Lower leg skin (tissue), 4 donors: ENCODE results near the gene JMJD7. TPM values are rescaled to one million over a fixed set of nuclear protein-coding genes. Genes with fewer than 3 reads are reported as not detected.

Source experiments
- DNase-seq, 2 donors: peaks; one replicate each; pipeline ENCODE4 v3.0.0-alpha.2; 2019; ENCODE audit warnings: low spot score in 2 of 2
- H3K4me3 ChIP-seq: fragments of 200-600 bp; sonication (generic); 2 replicates; pipeline ENCODE4 v1.5.1; 2017; ENCODE audit warnings: mild to moderate bottlenecking, low read depth; ENCODE audit not compliant: poor library complexity, severe bottlenecking
- POLR2A ChIP-seq, 2 donors: fragments of 450-650 bp; IDR thresholded peaks; one replicate each; pipeline ENCODE4 v1.6.1; 2016 to 2017; ENCODE audit warnings: antibody characterized with exemption in 2 of 2, mild to moderate bottlenecking in 1 of 2, moderate library complexity in 1 of 2
- WGBS, 2 donors: methylation state at CpG; one replicate each; pipeline ENCODE4 v1.1.5; 2018; 5-methylcytosine and 5-hydroxymethylcytosine counted together
- intact Hi-C: fragments of 100-400 bp; cut with DNase I; formaldehyde crosslinking; loops from one replicate; pipeline ENCODE4 v1.15.0; 2023; ENCODE audit warnings: low total_unique reads
- total RNA-seq, 4 donors: library from RNA; depleted of rRNA; stranded (reverse); fragments of >200 nt; gene quantifications; one replicate each; pipeline ENCODE4 v1.1.0, GENCODE V29; 2016
- TF ChIP-seq, protein P1 (sequence below), 3 donors: fragments of 450-650 bp; IDR thresholded peaks; one replicate each; pipeline ENCODE4 v1.5.1; 2016; ENCODE audit warnings: antibody characterized with exemption in 3 of 3, mild to moderate bottlenecking in 3 of 3, moderate library complexity in 2 of 3

Gene JMJD7
- total RNA-seq, 4 donors from 2014 or later: 40.7 to 61.6 (median 47.1) TPM

- no peak overlapping the region for H3K4me3 ChIP-seq
- no peak for TF ChIP-seq POLR2A (IDR thresholded peaks at IDR 0.05)
- TF ChIP-seq, protein P1, sequence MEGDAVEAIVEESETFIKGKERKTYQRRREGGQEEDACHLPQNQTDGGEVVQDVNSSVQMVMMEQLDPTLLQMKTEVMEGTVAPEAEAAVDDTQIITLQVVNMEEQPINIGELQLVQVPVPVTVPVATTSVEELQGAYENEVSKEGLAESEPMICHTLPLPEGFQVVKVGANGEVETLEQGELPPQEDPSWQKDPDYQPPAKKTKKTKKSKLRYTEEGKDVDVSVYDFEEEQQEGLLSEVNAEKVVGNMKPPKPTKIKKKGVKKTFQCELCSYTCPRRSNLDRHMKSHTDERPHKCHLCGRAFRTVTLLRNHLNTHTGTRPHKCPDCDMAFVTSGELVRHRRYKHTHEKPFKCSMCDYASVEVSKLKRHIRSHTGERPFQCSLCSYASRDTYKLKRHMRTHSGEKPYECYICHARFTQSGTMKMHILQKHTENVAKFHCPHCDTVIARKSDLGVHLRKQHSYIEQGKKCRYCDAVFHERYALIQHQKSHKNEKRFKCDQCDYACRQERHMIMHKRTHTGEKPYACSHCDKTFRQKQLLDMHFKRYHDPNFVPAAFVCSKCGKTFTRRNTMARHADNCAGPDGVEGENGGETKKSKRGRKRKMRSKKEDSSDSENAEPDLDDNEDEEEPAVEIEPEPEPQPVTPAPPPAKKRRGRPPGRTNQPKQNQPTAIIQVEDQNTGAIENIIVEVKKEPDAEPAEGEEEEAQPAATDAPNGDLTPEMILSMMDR (IDR thresholded peaks at IDR 0.05): no peak
- WGBS, 2 donors: 80 to 90% methylated on average over 7 to 10 of the region's 10 CpGs
- no peak for DNase-seq
- intact Hi-C loops: no loop called here
These were observed 52.4 kb downstream of the JMJD7 start for GRCh38 chr15:41880156-41880877.

GRCh38 chr15:41881086-41881485, 53.2 kb downstream of the JMJD7 start:
- DNase-seq: no peak
- TF ChIP-seq POLR2A (IDR thresholded peaks at IDR 0.05): no peak
- TF ChIP-seq, protein P1 (IDR thresholded peaks at IDR 0.05): no peak
- no peak overlapping the region for H3K4me3 ChIP-seq
- intact Hi-C loops: no loop called here
- 81 to 89% methylated on average over 8 of the region's 8 CpGs for WGBS, 2 donors

DNA sequence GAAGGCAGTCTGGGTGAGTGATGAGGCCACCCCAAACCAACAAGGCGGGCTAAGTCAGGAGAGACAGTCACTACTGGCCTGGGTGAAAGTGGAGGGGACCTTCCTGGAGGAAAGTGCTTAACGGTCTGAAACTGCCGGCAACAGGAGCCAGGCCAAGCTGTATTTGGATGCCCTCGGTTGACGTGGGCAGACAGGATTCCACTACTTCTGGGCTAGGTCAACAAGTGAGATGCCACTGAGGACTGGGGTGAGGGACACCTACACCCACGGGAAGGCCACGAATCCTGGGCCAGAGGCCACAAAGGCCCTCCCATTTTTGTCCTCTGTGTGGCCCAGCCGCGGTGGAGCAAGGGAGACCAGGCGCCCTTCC, 53.6 kb downstream of the JMJD7 start:
- no peak overlapping the region for H3K4me3 ChIP-seq
- intact Hi-C loops: no loop called here
- TF ChIP-seq POLR2A (IDR thresholded peaks at IDR 0.05): no peak
- no peak for DNase-seq
- 39 to 44% methylated on average over 9 to 10 of the region's 10 CpGs for WGBS, 2 donors

DNA sequence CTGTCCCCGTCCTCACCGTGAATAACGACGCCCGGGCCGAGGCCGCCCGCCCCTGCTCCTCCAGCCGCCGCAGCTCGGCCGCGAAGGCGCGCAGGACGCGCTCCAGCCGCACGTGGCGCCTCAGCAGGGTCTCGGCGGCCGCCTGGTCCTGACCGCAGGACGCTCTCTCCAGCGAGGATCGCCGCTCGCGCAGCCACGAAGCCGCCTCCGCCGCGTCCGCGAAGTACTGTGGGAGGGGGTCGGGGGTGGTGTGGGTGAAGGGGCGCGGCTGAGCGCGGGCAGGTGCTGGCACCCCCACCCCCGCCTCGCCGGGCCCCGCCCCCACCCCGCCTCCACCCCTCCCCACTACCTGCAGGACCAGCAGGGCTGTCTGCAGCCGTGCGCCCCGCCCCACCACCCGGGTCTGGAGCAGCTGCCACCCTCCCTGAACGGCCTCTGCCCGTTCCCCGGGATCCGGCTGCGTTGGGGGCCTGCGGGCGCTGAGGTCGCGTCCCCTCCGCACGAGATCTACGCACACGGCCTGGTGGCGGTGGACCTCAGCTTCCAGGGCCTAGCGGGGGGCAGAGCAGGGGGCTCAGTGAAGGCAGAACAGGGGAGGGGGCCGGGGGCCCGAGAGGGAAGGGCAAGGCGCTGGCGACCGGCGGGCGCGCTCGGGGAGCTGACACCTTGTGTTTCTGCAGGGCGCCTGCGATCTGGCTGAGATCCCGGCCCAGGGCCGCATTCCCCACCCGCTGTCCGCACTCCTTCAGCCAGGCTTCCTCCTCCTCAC, 54.2 kb downstream of the JMJD7 start:
- intact Hi-C loops: no loop called here
- WGBS, 2 donors: 12 to 16% methylated on average over 15 to 33 of the region's 81 CpGs
- DNase-seq: no peak
- TF ChIP-seq POLR2A (IDR thresholded peaks at IDR 0.05): no peak
- TF ChIP-seq, protein P1 (IDR thresholded peaks at IDR 0.05): no peak
- H3K4me3 ChIP-seq: no peak overlapping the region

DNA sequence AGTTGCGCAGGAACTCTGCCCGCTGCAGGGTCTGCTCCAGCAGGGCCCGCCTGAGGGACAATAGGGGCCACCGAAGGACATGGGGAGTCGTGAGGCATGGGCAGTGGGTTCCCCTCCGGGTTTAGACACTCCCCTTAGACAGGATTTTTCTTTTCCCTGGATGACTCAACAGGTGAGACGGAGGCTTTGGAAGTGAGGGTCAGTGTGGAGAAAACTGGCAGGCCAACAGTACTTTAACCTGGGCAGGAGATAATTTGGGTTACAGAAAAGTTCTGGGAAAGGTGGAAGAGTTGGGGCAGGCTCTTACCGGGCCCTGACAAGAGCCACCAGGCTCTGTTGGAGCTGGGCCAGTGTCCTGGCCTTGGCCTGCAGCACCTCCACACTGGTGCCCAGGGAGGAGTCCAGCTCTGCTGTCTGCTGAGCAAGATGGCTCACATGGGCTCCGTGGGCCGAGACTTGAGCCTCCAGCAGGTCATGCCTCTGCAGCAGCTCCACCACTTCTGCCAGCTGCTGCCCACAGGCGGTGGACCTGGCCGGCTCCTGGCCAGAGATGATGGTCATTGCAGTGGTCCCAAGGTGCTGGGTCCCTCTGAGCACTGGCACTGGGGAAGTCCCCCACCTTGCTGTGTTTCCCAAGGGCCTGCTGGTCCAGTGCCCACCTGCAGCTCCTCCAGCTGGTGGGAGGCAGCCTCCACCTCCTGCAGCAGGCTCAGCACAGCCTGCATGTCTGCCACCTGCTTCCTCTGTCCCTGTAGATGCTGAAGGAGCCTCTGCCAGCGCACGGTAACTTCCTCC, 55.0 kb downstream of the JMJD7 start:
- intact Hi-C loops: no loop called here
- 59 to 74% methylated on average over 8 to 13 of the region's 14 CpGs for WGBS, 2 donors
- H3K4me3 ChIP-seq: no peak overlapping the region
- TF ChIP-seq, protein P1 (IDR thresholded peaks at IDR 0.05): no peak
- TF ChIP-seq POLR2A (IDR thresholded peaks at IDR 0.05): no peak
- no peak for DNase-seq

GRCh38 chr15:41883484-41883825, 55.6 kb downstream of the JMJD7 start:
- DNase-seq: no peak
- 89 to 97% methylated on average over 2 of the region's 2 CpGs for WGBS, 2 donors
- no peak overlapping the region for H3K4me3 ChIP-seq
- TF ChIP-seq, protein P1 (IDR thresholded peaks at IDR 0.05): no peak
- TF ChIP-seq POLR2A (IDR thresholded peaks at IDR 0.05): no peak
- intact Hi-C loops: no loop called here
